GM21717 (cell line): ENCODE results near the gene PRM1.

ENCODE experiments used
- ATAC-seq: cut with Tn5 transposase; IDR thresholded peaks from one replicate; pipeline ENCODE4 v1.9.1; 2021; ENCODE audit warnings: mild to moderate bottlenecking, moderate library complexity; ENCODE audit not compliant: unreplicated experiment

The PRM1 gene

GRCh38 chr16:11254913-11255736 lies 26.0 kb downstream of the PRM1 start:
- ATAC-seq = peak; percentile 10

GRCh38 chr16:11253995-11254912 lies 26.9 kb downstream of the PRM1 start:
- ATAC-seq = no peak

GRCh38 chr16:11253009-11253994 lies 27.8 kb downstream of the PRM1 start:
- no peak for ATAC-seq

- ATAC-seq = no peak
Observed at GRCh38 chr16:11252482-11252931, 28.6 kb downstream of the PRM1 start.

- ATAC-seq = no peak
Observed at GRCh38 chr16:11251525-11252481, 29.3 kb downstream of the PRM1 start.

GRCh38 chr16:11250786-11251524 lies 30.2 kb downstream of the PRM1 start:
- ATAC-seq = no peak

GRCh38 chr16:11250091-11250785 lies 30.9 kb downstream of the PRM1 start:
- ATAC-seq = no peak

- ATAC-seq = no peak
Observed at GRCh38 chr16:11249233-11250061, 31.7 kb downstream of the PRM1 start.

GRCh38 chr16:11248133-11248532 lies 33.0 kb downstream of the PRM1 start:
- ATAC-seq = no peak

GRCh38 chr16:11245988-11246387 lies 35.1 kb downstream of the PRM1 start:
- ATAC-seq = no peak

- no peak for ATAC-seq
Observed at GRCh38 chr16:11245222-11245737, 35.9 kb downstream of the PRM1 start.

GRCh38 chr16:11242658-11243057 lies 38.5 kb downstream of the PRM1 start:
- no peak for ATAC-seq

GRCh38 chr16:11241480-11242204 lies 39.5 kb downstream of the PRM1 start:
- no peak for ATAC-seq

- no peak for ATAC-seq
Observed at GRCh38 chr16:11240636-11241473, 40.3 kb downstream of the PRM1 start.
